Body of pancreas (tissue), 4 donors: ENCODE results near the gene TRAF5. TPM values are rescaled to one million over a fixed set of nuclear protein-coding genes. Genes with fewer than 3 reads are reported as not detected.

Experiments used
- ATAC-seq: fragments of 150-250 bp; one replicate; pipeline ENCODE4 v1.9.1; 2016
- DNase-seq, 4 donors: peaks; one replicate each; pipeline ENCODE4 v3.0.0-alpha.2; 2019
- H3K27ac ChIP-seq, 4 donors: fragments of 200-600 bp; sonication (generic); 1 replicate in 3 of 4; 2 replicates in 1 of 4; pipeline versions ENCODE4 v1.5.1 to v1.6.1; 2016 to 2019; ENCODE audit warnings: mild to moderate bottlenecking in 1 of 4, mixed read lengths in 1 of 4, moderate library complexity in 1 of 4
- H3K27me3 ChIP-seq, 2 donors: fragments of 200-600 bp; sonication (generic); one replicate each; pipeline ENCODE4 v1.6.0; 2016; ENCODE audit warnings: mild to moderate bottlenecking in 1 of 2
- H3K36me3 ChIP-seq, 2 donors: fragments of 200-600 bp; sonication (generic); replicated peaks in 1 of 2; 2 replicates each; pipeline ENCODE4 v1.5.1; 2016; ENCODE audit warnings: low read depth in 2 of 2; ENCODE audit not compliant: insufficient read depth in 1 of 2
- H3K4me1 ChIP-seq: fragments of 200-600 bp; sonication (generic); one replicate; pipeline ENCODE4 v1.6.0; 2016
- H3K4me3 ChIP-seq, 2 donors: fragments of 200-600 bp; sonication (generic); 1 replicate in 1 of 2; 2 replicates in 1 of 2; pipeline ENCODE4 v1.5.1; 2016 to 2019
- H3K9me3 ChIP-seq, 3 donors: fragments of 200-600 bp; sonication (generic); 1 replicate in 2 of 3; 2 replicates in 1 of 3; pipeline ENCODE4 v1.5.1; 2016
- CTCF ChIP-seq, 7 experiments: fragments of 450-650 bp in 4 of 7; fragments of 200-600 bp in 3 of 7; sonication (generic) in 3 of 7; IDR thresholded peaks; one replicate each; pipeline ENCODE4 v1.5.1; 2016 to 2019; ENCODE audit warnings: antibody characterized with exemption in 7 of 7
- POLR2A ChIP-seq, 3 donors: fragments of 450-650 bp; IDR thresholded peaks; one replicate each; pipeline ENCODE4 v1.6.1; 2016; ENCODE audit warnings: antibody characterized with exemption in 3 of 3, mild to moderate bottlenecking in 2 of 3
- WGBS, 2 donors: methylation state at CpG; one replicate each; pipeline ENCODE4 v1.1.5; 2017; 5-methylcytosine and 5-hydroxymethylcytosine counted together
- intact Hi-C: fragments of 100-400 bp; cut with DNase I; formaldehyde crosslinking; loops from one replicate; pipeline ENCODE4 v1.15.1; 2023
- total RNA-seq, 2 donors: library from RNA; depleted of rRNA; stranded (reverse); fragments of >200 nt; gene quantifications; one replicate each; pipeline ENCODE4 v1.1.0, GENCODE V29; 2016

TRAF5 gene
- total RNA-seq, 2 donors from 2014 or later: 35.6 to 37.6 TPM

- Histone ChIP-seq H3K27me3 (no peaks in the 10 kb centered on the region), H3K27ac (no peak overlapping the region), H3K4me3 (no peak overlapping the region), H3K4me1 (no peaks in the 10 kb centered on the region), H3K9me3 (no peaks in the 10 kb centered on the region), H3K36me3 (peaks cover 0 to 1% of the 10 kb centered on the region in 2 donors)
- DNase-seq (no peak), ATAC-seq (no peak)
- TF ChIP-seq POLR2A (IDR thresholded peaks at IDR 0.05): no peak
- no peak for TF ChIP-seq CTCF (IDR thresholded peaks at IDR 0.05)
- intact Hi-C loops: no loop called here
- WGBS, 2 donors: 58 to 59% methylated on average over 5 of the region's 5 CpGs
Observed at GRCh38 chr1:211375146-211375818, 48.6 kb downstream of the TRAF5 start.

- no peak for DNase-seq
- no peak overlapping the region for H3K27ac ChIP-seq
- H3K27me3 ChIP-seq: no peaks in the 10 kb centered on the region
- intact Hi-C loops: no loop called here
- no peak overlapping the region for H3K4me3 ChIP-seq
- H3K36me3 ChIP-seq: peaks cover 0 to 1% of the 10 kb centered on the region in 2 donors
- ATAC-seq: no peak
- no peak for TF ChIP-seq CTCF (IDR thresholded peaks at IDR 0.05)
- TF ChIP-seq POLR2A (IDR thresholded peaks at IDR 0.05): no peak
- H3K9me3 ChIP-seq: no peaks in the 10 kb centered on the region
- WGBS, 2 donors: 34 to 44% methylated on average over 2 of the region's 2 CpGs
- no peaks in the 10 kb centered on the region for H3K4me1 ChIP-seq
Observed at GRCh38 chr1:211375949-211376348, 49.3 kb downstream of the TRAF5 start.

GRCh38 chr1:211376807-211377470 lies 50.3 kb downstream of the TRAF5 start:
- 86 to 90% methylated on average over 4 of the region's 4 CpGs for WGBS, 2 donors
- Histone ChIP-seq H3K27me3 (no peaks in the 10 kb centered on the region), H3K4me3 (no peak overlapping the region), H3K4me1 (peaks cover 4% of the 10 kb centered on the region), H3K27ac (no peak overlapping the region), H3K36me3 (peaks cover 0 to 1% of the 10 kb centered on the region in 2 donors), H3K9me3 (no peaks in the 10 kb centered on the region)
- ATAC-seq (no peak), DNase-seq (no peak)
- no peak for TF ChIP-seq POLR2A (IDR thresholded peaks at IDR 0.05)
- TF ChIP-seq CTCF (IDR thresholded peaks at IDR 0.05): no peak
- intact Hi-C loops: no loop called here

- no peak for ATAC-seq
- H3K4me1 ChIP-seq: peaks cover 7% of the 10 kb centered on the region
Observed at GRCh38 chr1:211377539-211378450, 51.2 kb downstream of the TRAF5 start.

More at GRCh38 chr1:211377539-211378450, 51.2 kb downstream of the TRAF5 start:
- TF ChIP-seq CTCF (IDR thresholded peaks at IDR 0.05) (no peak), POLR2A (IDR thresholded peaks at IDR 0.05) (no peak)
- no peak overlapping the region for H3K4me3 ChIP-seq
- H3K27ac ChIP-seq: no peak overlapping the region
- 90 to 94% methylated on average over 4 of the region's 4 CpGs for WGBS, 2 donors
- DNase-seq: no peak
- no peaks in the 10 kb centered on the region for H3K27me3 ChIP-seq
- no peaks in the 10 kb centered on the region for H3K9me3 ChIP-seq
- H3K36me3 ChIP-seq: peaks cover 0 to 1% of the 10 kb centered on the region in 2 donors
- intact Hi-C loops: no loop called here
